HG03558 (cell line): ENCODE measurements around the gene CRHR1.
"Not testable (repeated sequence)": the region's sequence is repeated elsewhere in the genome, so short reads cannot be mapped to it uniquely, and the experiment has no call there.

Experiments
- ATAC-seq: cut with Tn5 transposase; IDR thresholded peaks from one replicate; pipeline ENCODE4 v1.9.1; 2021; ENCODE audit warnings: moderate number of reproducible peaks; ENCODE audit not compliant: unreplicated experiment; ENCODE audit errors: extremely low read depth

The CRHR1 gene

DNA sequence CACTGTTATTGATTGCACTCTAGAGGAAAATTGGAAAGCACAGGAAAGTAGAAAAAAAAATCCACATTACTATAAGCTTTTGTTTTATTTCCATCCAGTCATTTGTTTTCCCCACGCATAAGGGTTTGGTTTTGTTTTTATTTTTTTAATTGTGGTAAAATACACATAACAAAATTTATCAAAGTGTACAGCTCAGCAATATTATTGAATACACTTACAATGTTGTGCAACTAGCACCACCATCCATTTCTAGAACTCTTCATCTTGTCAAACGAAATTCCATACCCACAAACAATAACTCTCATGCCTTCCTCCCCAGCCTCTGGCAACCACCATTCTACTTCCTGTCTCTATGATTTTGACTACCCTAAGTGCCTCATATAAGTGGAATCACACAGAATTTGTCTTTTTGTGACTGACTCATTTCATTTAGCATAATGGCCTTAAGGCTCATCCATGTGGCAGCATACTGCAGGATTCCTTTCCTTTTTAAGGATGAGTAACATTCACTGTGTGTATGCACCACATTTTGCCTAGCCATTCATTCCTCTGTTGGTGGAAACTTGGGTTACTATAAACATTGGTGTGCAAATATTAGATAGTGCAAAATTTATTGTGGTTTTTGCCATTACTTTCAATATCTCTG is 71.7 kb downstream of the CRHR1 start:
- ATAC-seq: no peak

DNA sequence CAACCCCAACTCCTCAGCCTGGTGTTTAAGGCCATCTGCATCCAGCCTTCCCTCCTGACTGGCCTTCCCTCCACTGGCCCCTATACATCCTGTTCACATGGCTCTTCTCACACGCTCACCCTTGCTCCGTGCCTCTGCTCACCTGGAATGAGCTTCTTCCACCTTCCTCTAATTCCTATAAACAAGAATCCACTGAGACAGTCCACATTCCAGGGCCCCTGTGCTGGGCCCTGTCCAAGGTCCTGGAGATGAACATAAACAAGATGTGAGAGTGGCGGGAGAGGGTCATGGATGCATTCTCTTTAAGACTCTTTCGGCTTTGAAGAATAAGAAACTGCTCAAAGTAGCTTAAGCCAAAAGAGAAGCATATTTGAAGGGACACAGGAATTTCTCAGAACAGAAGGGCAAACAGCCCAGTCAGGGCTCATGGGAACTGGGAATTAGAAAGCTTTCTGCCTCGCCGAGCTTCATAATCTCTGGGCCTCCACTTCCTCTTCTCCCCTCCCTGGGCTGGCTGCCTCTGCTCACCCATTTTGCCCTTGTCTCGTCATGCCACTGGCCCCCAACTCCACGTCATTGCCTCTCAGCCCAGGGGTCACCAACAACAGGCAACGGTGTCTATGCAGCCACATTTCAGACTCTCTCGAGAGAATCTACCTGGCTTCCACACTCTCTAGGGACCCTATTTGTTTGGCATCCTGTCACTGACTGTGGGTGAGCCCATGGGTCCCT is 74.0 kb downstream of the CRHR1 start:
- ATAC-seq: no peak

DNA sequence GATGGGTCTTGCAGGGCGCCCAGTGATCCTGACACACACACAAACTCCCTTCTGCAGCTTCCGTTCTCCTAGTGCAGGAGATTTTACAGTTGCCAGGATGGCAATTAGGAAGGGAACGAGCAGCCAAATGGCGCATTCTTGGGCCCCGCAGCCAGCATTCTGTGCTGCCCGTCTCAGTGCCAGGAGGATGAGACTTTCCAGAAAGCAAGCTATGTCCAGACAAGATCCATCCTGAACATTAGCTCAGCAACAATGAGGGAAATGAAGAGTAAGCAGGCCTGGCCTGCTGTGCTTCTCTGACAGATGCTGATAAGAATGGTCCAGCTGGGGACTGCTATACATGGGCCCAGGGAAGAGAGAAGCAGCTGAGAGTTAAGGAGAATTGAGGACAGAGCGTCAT is 77.0 kb downstream of the CRHR1 start:
- no peak for ATAC-seq

DNA sequence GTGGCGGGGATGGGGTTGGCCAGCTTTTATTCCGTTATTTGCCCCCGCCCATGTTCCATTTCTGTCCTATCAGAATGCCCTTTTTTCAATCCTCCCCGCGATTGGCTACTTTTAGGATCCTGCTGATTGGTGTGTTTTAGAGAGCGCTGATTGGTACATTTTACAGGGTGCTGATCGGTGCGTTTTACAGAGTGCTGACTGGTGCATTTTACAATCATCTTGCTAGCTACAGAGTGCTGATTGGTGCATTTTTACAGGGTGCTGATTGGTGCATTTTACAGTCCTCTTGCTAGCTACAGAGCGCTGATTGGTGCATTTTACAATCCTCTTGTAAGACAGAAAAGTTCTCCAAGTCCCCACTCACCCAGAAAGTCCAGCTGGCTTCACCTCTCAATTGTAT is 78.0 kb downstream of the CRHR1 start:
- not testable (repeated sequence) for ATAC-seq

DNA sequence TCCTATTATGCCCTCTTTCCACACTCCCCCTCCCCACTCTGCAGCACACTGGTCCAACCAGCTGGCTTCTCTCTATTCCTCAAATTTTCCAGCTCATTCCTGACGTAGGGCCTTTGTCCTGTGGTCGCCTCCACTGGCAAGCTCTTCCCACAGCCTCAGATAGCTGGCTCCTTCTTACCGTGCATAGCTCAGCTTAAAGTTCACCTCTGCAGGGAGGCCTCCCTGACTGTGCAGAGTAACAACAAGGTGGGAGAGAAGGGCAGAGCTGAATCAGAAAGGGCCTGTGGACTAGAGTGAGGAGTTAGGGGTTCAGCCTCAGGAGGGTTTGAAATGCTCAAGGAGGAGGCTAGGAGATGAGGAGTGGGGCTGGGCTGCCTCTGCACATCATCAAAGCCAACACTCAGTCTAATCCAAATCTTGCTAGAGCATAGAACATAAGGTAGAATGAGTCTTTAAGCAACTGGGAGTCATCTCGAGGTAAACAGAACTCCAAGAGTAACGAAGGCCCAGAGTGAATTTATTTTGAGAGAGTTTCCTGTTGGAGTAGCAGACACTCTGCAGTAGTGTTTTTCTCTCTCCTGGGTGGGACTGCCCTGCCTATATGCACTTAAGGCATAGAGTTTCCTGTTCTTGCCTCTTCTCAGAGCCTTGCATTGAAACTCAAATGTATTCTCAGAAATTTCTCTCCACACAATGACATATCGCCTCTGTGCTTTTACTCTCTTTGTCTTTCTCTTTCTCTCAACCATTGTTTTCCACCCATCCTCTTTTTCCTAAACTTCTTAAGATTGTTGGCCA is 79.9 kb downstream of the CRHR1 start:
- ATAC-seq: no peak

DNA sequence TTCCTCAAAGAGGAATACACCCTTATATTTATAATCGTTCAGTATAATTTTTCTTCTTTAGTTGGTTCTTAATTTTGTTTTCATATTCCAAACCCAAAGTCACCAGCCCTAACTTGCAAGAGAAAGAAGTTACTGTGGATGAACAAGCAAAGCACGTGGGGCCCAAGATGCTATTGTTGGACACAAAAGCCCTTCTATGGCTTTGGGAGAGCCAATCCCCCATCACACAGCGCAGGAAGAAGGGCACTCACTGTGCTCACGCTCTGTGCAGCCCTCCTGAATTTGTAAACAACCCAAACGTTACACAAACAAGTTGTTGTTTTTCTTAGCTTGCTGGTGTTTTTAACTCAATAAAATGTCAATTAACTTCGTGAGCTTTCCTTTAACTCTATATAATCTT is 83.1 kb downstream of the CRHR1 start:
- ATAC-seq: no peak

DNA sequence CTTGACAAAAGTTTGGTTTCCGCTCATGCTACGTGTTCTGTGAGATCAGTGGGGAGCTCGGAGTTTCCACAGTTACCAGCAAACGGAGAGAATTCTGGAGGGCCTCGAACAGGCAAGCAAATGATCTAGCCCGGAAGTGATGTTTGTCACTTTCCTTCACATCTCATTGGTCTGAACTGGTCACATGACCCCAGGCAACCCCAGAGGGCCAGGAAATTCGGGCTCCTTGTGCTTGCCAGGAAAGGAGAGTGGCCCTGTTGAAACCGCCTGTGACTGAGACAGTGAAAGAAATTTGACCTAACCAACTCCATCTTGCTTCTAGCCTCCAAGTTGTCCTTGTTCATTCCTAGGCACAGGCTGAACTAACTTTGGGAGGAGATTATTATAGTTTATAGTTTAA is 83.6 kb downstream of the CRHR1 start:
- no peak for ATAC-seq

DNA sequence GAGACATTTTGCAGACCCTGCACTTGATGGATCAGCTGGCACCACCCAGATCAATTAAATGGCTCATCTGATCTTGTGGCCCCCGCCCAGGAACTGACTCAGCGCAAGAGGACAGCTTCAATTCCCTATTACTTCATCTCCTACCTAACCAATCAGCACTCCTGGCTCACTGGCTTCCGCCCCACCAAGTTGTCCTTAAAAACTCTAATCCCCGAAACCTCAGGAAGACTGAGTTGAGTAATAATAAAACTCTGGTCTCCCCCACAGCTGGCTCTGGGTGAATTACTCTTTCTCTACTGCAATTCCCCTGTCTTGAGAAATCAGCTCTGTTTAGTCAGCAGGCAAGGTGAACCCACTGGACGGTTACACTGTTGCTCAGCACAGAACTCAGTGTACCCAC is 84.2 kb downstream of the CRHR1 start:
- ATAC-seq: no peak

DNA sequence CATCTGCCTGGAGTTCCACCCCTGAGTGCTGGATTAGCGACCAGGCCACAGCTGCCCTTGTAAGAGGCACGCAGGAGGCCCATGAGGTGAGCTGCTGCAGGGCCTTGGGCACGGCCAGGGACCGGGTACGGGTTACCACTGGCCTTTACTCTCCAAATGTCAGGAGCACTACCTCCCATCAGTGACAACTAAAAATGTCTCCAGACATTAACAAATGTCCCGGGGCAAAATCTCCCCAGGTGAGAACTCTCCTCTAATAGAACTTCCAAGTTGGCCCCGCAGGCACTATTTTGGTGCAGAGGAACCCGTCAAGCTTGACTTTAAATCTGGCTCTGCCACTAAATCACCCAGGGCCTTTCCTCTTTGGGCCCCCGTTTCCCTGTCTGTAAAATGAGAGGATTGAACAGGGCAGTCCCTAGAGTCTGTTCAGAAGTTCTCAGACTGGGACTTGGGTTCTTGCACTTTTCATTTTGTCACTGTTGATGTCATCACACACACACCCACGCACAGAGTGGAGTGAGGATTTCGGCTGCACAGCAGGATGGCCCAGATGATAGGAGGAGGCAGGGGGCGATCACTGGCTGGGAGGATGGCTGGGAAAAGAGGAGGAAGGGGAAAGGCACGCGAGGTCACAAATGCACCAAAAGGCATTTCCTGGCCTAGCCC is 85.7 kb downstream of the CRHR1 start:
- no peak for ATAC-seq

DNA sequence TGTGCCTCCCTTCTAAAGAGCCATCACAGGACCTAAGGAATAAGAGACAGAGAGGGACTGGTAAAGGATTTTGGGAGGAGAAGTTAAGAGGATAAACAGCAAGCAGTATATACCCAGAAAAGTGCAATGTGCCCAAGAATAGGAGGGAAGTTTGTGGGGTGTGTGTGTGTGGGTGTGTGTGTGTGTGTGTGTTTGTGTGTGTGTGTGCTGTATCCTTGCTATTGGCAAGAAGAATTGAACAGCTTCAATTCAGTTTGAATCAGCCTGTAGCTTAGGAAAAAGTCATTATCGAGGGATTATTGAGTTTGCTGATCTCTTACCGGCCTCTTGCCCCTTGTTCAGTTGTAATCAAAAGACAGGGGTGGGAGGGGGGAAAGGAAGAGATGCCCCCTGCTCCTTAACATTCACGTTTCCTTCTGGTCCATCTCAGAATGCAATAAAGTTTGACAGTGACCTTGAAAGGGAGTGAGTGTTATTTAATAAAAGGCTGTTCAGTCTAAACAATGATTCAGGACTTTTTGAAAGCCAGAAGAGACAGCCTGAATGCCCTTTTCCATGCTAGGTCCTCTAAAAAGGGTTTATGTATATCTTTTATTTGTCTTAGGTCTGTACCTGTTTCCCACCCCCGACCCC is 86.3 kb downstream of the CRHR1 start:
- ATAC-seq: no peak

DNA sequence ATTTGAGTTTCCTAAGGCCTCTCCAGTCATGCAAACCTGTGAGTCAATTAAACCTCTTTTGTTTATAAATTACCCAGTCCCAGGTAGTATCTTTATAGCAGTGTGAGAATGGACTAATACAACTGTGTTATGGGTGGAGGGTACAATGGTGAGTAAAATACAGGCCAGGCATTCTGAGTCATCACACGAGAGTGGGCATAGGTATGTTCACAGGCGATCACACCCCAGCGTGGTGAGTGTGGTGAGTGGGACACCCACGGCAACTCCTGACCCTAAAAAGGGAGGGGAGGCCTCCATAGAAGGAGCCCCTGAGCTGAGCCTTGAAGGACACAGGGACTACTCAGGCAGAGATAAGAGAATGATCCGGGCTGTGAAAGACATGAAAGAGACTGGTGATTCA is 87.6 kb downstream of the CRHR1 start:
- no peak for ATAC-seq

DNA sequence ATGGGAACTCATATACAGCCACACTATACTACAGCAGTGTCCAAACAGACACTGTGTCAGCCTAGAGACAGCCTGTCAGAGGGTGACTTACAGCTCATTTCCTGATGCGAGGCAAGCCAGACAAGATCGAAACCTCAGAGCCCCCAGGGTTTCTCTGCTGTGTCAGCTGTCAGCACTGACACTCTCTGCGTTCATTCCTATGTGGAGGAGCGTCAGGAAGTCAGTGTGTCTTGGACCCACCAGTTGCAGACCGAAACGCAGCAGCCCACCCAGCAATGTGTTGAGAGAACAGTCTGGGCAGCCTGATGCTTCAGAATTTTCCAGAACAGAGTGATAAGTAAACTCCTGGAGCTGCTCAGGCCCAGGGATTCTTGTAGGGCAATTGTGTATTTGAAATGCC is 89.6 kb downstream of the CRHR1 start:
- ATAC-seq: no peak

DNA sequence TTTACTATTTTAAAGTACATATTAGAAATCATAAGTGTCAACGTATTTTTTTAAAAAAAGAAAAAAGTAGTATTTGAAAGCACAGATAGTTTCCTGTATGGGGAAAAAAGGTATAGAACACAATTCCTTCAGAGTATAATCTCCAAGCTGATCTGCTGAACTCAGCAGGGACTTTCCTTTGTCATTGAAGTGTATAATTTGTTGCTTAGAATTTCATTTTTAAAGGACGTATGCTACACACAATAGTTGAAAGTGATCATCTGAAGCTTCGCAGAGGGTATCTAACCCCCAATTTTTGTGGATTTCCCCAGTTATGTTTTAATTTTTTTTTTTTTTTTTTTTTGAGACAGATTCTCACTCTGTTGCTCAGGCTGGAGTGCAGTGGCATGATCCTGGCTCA is 90.0 kb downstream of the CRHR1 start:
- no peak for ATAC-seq

DNA sequence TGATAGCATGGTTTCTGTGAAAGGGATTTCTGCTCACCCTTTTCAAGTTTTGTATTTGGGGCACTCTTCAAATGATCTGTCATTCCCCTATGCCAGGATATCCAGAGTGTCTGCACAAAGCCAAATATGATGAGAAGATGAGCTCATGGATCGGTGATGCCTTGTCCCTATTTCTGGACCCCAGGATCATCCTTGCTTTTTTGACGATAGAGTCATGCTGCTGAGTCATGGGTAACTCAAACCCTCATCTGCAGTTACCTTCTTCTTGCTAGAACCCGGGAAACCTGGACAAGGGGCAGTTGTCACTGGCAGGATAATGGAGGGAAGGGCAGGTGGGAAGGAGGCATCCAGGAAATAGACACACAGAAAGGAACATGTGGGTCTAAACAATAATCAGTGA is 92.4 kb downstream of the CRHR1 start:
- ATAC-seq: no peak

DNA sequence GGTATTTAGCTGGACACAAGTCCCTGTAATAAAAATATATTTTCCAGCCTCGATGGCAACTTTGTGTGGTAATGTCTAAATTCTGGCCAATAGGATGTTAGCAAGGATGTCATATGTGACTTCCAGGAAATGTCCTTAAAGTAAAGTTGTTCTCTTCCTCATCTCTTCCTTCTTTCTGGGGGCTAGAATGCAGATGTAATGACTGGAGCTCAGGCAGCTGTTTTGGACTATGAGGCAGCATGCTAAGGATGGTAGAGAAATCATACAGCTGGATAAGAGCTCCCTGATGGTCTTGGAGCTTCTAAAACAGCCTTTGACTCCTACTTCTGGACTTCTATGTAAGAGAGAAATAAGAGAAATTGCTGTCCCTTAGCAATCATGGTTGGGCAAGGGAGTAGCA is 93.3 kb downstream of the CRHR1 start:
- ATAC-seq: no peak

DNA sequence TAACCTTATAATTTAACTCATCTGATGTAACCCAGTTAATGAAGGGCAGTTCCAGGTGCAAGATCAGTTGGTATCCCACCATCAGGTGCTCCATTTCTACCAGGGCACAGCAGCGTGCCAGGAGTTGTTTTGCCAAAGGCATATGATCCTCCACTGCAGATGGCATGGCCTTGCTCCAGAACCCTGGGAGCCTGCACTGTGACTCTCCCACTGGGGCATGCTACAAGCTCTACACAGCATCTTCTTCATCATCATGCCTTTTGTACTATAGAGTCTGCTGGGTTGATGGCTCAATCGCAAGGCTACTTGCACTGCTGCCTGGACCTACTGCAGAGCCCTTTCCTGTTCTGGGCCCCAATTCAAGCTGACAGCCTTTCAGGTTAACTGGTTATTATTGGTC is 98.9 kb downstream of the CRHR1 start:
- ATAC-seq: no peak
